Measurements from ENCODE around the gene RAB3GAP1.

The RAB3GAP1 gene

GRCh38 chr2:135183822-135184221 is 131.7 kb downstream of the RAB3GAP1 start:
- no peak overlapping the region for H3K9ac ChIP-seq (ENCODE audit: low read length)
- H3K4me3 ChIP-seq (ENCODE audit: low read length), result no peak overlapping the region
- H3K27me3 ChIP-seq (replicated peaks; ENCODE audit: insufficient read depth, low read length), result no peaks in the 10 kb centered on the region
- no peaks in the 10 kb centered on the region for H3K9me3 ChIP-seq (replicated peaks; ENCODE audit: insufficient read depth, low read length)
- no peak overlapping the region for H3K27ac ChIP-seq (ENCODE audit: low read length)
- TF ChIP-seq EZH2phosphoT487 (IDR thresholded peaks at IDR 0.05; ENCODE audit: low read length), result no peak
- TF ChIP-seq EZH2 (optimal IDR thresholded peaks at IDR 0.05; ENCODE audit: low read depth, low read length), result no peak
- TF ChIP-seq, protein P1, sequence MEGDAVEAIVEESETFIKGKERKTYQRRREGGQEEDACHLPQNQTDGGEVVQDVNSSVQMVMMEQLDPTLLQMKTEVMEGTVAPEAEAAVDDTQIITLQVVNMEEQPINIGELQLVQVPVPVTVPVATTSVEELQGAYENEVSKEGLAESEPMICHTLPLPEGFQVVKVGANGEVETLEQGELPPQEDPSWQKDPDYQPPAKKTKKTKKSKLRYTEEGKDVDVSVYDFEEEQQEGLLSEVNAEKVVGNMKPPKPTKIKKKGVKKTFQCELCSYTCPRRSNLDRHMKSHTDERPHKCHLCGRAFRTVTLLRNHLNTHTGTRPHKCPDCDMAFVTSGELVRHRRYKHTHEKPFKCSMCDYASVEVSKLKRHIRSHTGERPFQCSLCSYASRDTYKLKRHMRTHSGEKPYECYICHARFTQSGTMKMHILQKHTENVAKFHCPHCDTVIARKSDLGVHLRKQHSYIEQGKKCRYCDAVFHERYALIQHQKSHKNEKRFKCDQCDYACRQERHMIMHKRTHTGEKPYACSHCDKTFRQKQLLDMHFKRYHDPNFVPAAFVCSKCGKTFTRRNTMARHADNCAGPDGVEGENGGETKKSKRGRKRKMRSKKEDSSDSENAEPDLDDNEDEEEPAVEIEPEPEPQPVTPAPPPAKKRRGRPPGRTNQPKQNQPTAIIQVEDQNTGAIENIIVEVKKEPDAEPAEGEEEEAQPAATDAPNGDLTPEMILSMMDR (IDR thresholded peaks at IDR 0.05; ENCODE audit: low read length), result no peak
- no peaks in the 10 kb centered on the region for H4K20me1 ChIP-seq (ENCODE audit: insufficient read depth, low read length)
- no peaks in the 10 kb centered on the region for H3K4me1 ChIP-seq (ENCODE audit: low read length)
- H3K4me2 ChIP-seq (ENCODE audit: low read depth, low read length), result no peak overlapping the region
- H3K79me2 ChIP-seq (ENCODE audit: low read length), result no peaks in the 10 kb centered on the region
- no peaks in the 10 kb centered on the region for H3K36me3 ChIP-seq (replicated peaks; ENCODE audit: insufficient read depth, low read length)
- no peak for DNase-seq
- no peak overlapping the region for H2AFZ ChIP-seq (ENCODE audit: low read length)
- no peaks in the 10 kb centered on the region for H3F3A ChIP-seq (ENCODE audit: insufficient read depth, low read length)
- H3K9me2 ChIP-seq (replicated peaks; ENCODE audit: insufficient read depth, low read length), result no peaks in the 10 kb centered on the region

- H3K9me2 ChIP-seq (replicated peaks; ENCODE audit: insufficient read depth, low read length), result no peaks in the 10 kb centered on the region
- H3K4me1 ChIP-seq (ENCODE audit: low read length), result no peaks in the 10 kb centered on the region
- TF ChIP-seq, protein P1 (IDR thresholded peaks at IDR 0.05; ENCODE audit: low read length), result no peak
- no peak for TF ChIP-seq EZH2 (optimal IDR thresholded peaks at IDR 0.05; ENCODE audit: low read depth, low read length)
- TF ChIP-seq EZH2phosphoT487 (IDR thresholded peaks at IDR 0.05; ENCODE audit: low read length), result no peak
- H3K4me3 ChIP-seq (ENCODE audit: low read length), result no peak overlapping the region
- no peaks in the 10 kb centered on the region for H3K36me3 ChIP-seq (replicated peaks; ENCODE audit: insufficient read depth, low read length)
- H3K27me3 ChIP-seq (replicated peaks; ENCODE audit: insufficient read depth, low read length), result no peaks in the 10 kb centered on the region
- DNase-seq, result no peak
- H3K9me3 ChIP-seq (replicated peaks; ENCODE audit: insufficient read depth, low read length), result no peaks in the 10 kb centered on the region
- H2AFZ ChIP-seq (ENCODE audit: low read length), result no peak overlapping the region
- no peaks in the 10 kb centered on the region for H3F3A ChIP-seq (ENCODE audit: insufficient read depth, low read length)
- H3K27ac ChIP-seq (ENCODE audit: low read length), result no peak overlapping the region
- H3K4me2 ChIP-seq (ENCODE audit: low read depth, low read length), result no peak overlapping the region
- H3K9ac ChIP-seq (ENCODE audit: low read length), result no peak overlapping the region
- H4K20me1 ChIP-seq (ENCODE audit: insufficient read depth, low read length), result no peaks in the 10 kb centered on the region
- H3K79me2 ChIP-seq (ENCODE audit: low read length), result no peaks in the 10 kb centered on the region
These were observed 134.0 kb downstream of the RAB3GAP1 start for GRCh38 chr2:135186054-135186453.

- Histone ChIP-seq H2AFZ (ENCODE audit: low read length) (no peak overlapping the region), H3K9me3 (replicated peaks; ENCODE audit: insufficient read depth, low read length) (no peaks in the 10 kb centered on the region), H3K9ac (ENCODE audit: low read length) (no peak overlapping the region), H3K27me3 (replicated peaks; ENCODE audit: insufficient read depth, low read length) (no peaks in the 10 kb centered on the region), H3K4me3 (ENCODE audit: low read length) (no peak overlapping the region), H3F3A (ENCODE audit: insufficient read depth, low read length) (no peaks in the 10 kb centered on the region), H3K79me2 (ENCODE audit: low read length) (no peaks in the 10 kb centered on the region), H3K4me2 (ENCODE audit: low read depth, low read length) (no peak overlapping the region), H4K20me1 (ENCODE audit: insufficient read depth, low read length) (no peaks in the 10 kb centered on the region), H3K9me2 (replicated peaks; ENCODE audit: insufficient read depth, low read length) (no peaks in the 10 kb centered on the region), H3K4me1 (ENCODE audit: low read length) (no peaks in the 10 kb centered on the region), H3K27ac (ENCODE audit: low read length) (no peak overlapping the region), H3K36me3 (replicated peaks; ENCODE audit: insufficient read depth, low read length) (no peaks in the 10 kb centered on the region)
- TF ChIP-seq, protein P1 (IDR thresholded peaks at IDR 0.05; ENCODE audit: low read length), result no peak
- TF ChIP-seq EZH2phosphoT487 (IDR thresholded peaks at IDR 0.05; ENCODE audit: low read length) (no peak), EZH2 (optimal IDR thresholded peaks at IDR 0.05; ENCODE audit: low read depth, low read length) (no peak)
- no peak for DNase-seq
These were observed 135.2 kb downstream of the RAB3GAP1 start for GRCh38 chr2:135187270-135187669.
